CD4-positive, alpha-beta T cell treated with Interleukin-4 for 4 hours (primary cell): Measurements from ENCODE around the gene ZFAND2B.
A peak's percentile ranks its signal among the peaks of the same experiment; 100 is the strongest.

Experiments
- DNase-seq: peaks from one replicate; pipeline ENCODE4 v3.0.0-alpha.2; 2020

Gene ZFAND2B, protein sequence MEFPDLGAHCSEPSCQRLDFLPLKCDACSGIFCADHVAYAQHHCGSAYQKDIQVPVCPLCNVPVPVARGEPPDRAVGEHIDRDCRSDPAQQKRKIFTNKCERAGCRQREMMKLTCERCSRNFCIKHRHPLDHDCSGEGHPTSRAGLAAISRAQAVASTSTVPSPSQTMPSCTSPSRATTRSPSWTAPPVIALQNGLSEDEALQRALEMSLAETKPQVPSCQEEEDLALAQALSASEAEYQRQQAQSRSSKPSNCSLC

DNA sequence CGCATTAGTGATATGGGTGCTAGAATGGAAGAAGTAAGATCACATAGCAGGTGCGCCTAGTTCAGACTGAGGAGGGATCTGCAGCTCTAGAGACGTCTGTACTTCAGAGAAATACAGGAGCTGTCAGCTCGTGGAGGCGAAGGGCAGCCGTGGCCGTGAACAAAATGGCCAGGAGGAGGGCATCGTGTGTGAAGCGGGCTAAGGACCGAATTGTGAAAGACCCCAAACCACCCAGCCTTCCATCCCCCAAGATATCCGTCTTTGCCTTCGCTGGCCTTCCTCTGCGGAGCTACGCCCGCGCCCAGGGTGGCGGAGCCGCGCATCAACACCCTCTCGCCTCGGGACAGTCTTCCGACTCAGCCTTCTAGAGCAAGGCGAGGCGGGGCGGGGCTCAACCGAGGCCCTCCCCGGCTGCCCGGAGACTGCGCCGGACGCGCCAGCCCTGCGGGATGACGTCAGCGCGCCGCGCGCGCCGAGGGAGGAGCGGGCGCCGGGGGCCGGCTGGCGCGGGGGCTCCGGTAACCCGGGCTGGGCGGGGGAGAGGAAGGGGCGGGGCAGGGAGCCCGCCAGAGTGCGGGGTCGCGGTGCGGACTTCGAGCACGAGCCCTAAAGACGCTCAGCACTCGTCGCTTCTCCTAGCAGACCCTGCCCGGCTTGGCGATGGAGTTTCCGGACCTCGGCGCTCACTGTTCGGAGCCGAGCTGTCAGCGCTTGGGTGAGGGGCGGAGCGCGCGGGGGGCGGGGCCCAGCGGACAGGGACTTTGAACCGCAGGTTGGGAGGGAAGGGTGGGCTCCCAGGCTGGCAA lies at the start of gene ZFAND2B:
Gene ZFAND2B (plus strand): TSS at position 455 of the 806 bp plus-strand sequence. CDS start 206 bp downstream, at position 661.
- peak; percentile 93 for DNase-seq

DNA sequence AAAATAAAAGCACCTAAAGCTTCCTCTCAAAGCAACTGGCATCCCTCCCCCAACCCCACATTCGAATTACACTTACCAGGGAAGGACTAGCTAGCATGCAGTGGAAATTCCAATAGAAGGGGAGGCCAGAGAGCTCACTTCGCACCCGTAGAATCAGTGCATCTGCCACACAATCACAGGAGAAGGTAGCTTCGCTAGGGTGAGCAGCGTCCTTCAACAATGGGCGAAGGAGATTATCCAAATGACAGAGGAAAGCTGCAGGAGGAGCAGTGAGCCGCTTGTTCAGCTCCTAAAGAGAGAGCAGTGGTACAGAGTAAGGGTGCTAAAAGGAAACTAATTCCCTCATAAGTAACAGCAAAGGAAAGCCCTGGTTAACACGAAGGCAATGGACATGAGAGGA lies 49.2 kb upstream of the ZFAND2B start:
- DNase-seq: no peak

- DNase-seq: no peak
Measured at GRCh38 chr2:219158025-219158424, 48.6 kb upstream of the ZFAND2B start.

DNA sequence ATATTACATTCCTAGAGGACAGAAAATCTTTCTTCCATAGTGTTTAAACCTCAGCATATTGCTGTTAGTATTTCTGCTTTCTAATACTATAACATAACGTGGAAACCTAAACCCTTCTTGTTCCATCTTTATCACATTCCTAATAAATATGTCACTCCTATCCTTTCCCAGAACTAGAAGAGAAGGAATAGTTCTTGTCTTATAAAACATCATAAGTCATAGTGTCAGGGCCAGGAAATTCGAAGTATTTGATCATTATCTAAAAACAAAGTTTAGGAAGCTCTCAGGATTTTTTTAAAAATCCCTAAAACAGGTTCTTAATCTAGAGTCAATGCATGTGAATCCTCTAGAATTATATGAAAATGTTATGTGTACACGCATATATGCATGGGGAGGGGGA lies 48.0 kb upstream of the ZFAND2B start:
- no peak for DNase-seq

DNA sequence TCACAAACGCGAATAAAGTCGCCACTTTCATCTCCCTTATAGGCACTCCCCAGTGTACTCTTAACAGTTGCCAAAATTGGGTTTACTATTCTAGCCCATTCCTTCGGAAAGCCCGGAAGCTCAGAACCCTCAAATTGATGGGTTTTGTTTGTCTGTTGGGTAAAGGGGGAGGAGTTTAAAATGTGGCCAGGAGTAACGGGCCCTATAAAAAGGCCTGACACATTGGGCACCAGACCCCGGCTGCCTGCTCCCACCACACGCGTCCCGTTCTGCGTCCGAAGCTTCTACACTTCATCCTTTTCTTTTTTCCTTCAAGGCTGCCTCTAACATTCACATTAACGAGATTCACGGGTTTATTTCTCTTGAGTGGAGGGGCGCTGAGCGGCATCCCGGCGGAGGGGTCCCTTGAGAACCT lies 46.8 kb upstream of the ZFAND2B start:
- no peak for DNase-seq

DNA sequence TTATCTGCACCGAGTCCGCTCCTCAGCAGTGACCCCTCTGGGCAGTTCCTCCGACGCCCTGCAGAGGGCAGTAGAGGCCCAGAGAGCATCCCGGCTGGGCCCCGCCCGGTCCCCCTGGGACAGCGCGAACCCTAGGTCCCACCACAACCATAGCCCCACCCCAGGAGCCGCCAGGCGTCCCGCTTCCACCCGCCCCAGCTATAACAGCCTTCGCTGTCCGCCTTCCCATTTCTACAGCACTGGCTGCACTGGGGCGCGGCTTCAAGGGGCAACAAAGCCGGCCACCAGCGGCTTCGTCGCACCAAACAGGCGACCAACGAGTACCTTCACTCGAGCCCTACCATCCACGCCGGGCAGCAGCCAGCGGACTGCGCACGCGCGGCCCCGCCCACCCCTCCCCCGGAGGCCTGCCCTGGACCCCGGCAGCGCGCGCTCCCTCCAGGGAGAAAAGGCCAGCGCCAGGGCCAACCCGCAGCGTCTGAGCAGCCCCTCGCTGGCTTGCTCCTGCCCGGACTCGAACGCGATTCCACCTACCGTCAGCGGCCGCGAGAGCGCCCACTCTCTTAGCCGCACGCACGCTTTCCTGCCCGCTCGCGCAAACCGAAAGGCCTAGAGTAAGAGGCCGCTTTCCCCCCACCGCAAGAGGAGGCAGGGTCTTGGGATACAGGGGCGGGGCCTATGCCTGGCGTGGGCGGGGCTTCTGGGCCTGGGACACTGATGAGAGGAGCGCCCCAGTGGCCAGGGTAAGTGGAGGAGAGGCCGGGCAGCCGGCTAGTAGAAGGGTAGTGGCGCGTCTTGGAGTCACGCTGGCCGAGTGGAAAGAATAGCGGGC lies 46.2 kb upstream of the ZFAND2B start, which contains the start of gene NHEJ1:
Gene NHEJ1 (minus strand): TSS at position 630 of the 832 bp plus-strand sequence. CDS start 2,453 bp downstream, outside the sequence.
- peak; percentile 92 for DNase-seq

DNA sequence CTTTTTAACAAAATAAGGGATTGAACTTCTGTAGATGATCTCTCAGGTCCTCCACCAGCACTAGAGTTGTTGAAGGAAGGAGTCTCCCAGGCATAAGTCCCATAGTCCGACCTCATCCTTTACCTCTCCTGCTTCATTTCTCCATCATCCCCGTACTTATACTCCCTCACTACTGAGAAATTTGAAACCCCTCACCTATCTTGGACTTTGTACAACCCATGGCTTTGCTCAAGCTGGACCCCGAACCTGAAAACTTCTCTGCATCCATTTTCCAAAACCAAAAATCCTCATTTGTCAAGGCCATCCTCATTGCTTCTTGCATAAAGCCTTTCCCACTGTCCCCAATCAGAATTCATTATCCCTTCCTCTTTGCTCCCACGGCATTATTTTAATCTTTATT lies 45.5 kb upstream of the ZFAND2B start:
- no peak for DNase-seq

GRCh38 chr2:219163156-219163555 lies 43.4 kb upstream of the ZFAND2B start:
- no peak for DNase-seq

GRCh38 chr2:219165058-219165911 lies 41.3 kb upstream of the ZFAND2B start:
- DNase-seq: no peak

GRCh38 chr2:219167997-219168396 lies 38.6 kb upstream of the ZFAND2B start:
- DNase-seq: no peak

DNA sequence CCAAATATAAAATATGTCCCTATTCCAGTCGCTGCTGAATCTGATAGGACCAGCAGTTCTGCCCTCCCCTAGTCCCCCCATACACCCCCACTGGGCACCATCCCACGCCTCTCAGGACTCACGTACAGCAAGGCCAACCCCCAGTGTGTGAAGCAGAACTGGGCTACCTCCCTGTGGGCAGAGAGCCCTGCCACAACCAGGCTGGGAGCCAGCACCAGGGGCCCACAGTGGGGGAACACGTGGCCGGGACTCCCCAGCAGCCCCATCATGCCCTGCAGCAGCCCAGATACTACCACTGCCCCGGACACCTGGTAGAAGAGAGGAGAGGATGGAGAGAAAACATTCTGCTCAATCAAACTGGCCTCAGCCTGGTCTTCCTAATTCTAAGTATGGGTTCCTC lies 38.1 kb upstream of the ZFAND2B start:
- DNase-seq: no peak

- no peak for DNase-seq
Measured at GRCh38 chr2:219168932-219169331, 37.6 kb upstream of the ZFAND2B start.

DNA sequence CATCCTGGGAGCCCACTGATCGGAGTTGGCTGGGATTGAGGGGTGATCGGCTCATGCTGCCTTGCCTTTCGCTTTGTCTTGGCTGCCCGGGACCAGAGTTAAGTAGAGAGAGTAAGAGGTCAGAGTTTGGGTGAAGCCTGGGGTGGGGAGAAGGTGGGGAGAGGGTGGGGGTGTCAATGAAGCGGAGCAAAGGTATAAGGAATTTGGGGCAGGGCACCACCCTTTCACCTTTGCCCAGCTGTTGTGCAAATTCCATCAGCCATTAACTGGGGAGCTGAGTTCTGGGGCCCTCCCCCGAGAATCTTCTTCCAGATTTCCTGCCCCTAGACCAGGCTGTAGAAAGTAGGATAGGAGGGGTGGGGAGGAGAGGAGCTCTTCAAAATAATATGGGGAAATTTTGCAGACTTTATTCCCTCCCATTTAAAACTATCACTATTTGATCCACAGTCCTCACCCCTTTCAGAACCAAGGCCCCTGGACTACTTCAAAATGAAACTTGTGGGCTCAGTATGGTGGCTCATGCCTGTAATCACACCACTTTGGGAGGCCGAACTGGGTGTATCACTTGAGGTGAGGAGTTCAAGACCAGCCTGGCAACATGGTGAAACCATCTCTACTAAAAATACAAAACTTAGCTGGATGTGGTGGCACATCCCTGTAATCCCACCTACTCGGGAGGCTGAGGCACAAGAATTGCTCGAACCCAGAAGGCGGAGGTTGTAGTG lies 36.5 kb upstream of the ZFAND2B start, which contains the start of gene SLC23A3:
Gene SLC23A3 (minus strand): TSS at position 100 of the 725 bp plus-strand sequence. CDS start 45 bp downstream, at position 55.
- no peak for DNase-seq

GRCh38 chr2:219171231-219171651 lies 35.3 kb upstream of the ZFAND2B start:
- peak; percentile 62 for DNase-seq

- DNase-seq: no peak
Measured at GRCh38 chr2:219172231-219173154, 34.1 kb upstream of the ZFAND2B start.

- no peak for DNase-seq
Measured at GRCh38 chr2:219173176-219173575, 33.4 kb upstream of the ZFAND2B start.

DNA sequence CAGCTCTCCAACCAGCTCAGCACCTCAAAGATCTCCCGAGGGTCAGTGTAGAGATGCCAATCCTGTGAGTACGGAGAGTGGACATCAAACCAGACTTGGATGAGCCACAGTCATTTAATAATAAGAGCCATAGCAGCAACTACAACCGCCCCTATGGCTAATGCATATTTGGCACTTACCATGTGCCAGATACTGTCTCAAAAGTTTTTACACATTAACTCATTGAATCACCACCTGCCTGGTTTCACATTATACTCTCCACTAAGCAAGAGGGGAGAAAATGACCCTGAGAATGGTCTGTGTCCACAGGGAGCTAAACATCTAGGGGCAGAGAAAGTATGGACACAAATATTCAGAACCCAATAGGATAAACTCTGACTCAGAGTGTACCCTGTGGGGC lies 32.4 kb upstream of the ZFAND2B start:
- no peak for DNase-seq

DNA sequence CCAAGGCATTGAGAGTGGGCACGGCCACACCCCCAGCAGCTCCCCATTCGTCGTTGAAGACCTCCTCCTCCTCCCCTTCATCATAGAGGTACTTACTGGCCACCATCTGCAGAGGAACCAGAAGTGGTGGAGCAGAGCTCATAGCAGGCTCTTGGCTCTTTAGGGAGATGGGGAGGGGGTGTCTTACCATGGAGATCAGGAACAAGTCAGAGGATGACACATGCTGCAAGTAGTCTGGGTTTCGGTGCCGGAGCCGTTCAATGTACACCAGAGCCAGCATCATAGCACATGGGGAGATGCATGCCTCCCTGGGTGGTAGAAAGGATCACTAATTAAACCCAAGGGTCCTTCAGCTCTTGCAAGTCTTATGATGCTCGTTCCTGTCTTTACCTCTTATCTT lies 31.8 kb upstream of the ZFAND2B start:
- no peak for DNase-seq

DNA sequence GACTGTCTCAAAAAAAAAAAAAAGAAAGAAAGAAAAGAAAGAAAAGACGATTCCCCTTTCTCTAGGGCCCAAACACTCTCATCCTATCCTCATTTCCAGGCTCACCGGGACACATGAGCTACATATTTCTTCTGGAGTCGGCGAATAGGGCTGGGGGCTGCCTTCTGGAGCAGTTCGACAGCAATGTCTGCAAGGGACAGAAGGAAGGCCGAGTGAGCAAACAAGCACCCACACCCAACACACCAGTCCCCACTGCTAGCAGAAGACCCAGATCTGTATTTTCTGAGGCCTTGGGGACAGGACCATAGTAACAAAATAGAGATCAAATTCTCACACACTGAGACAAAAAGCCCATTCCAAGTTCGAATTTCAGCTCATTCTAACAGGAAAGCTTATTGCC lies 31.1 kb upstream of the ZFAND2B start:
- no peak for DNase-seq
